Measurements from ENCODE around the gene TRMT11.

GRCh38 chr6:125981571-125982185 is 4.7 kb upstream of the TRMT11 start:
- TF ChIP-seq SIN3A (conservative IDR thresholded peaks at IDR 0.05 in 1 of 2, IDR thresholded peaks at IDR 0.05 in 1 of 2; ENCODE audit: low read depth in 1 of 2, low read length in 2 of 2) (no peak), RNF2 (IDR thresholded peaks at IDR 0.05; ENCODE audit: borderline replicate concordance, low read depth, low read length, missing control alignments, poor library complexity, severe bottlenecking) (no peak), POLR2AphosphoS5 (IDR thresholded peaks at IDR 0.05; ENCODE audit: low read depth, low read length) (no peak), CTCF (IDR thresholded peaks at IDR 0.05; ENCODE audit: control extremely low read depth in 1 of 3, insufficient read depth in 1 of 3, low read depth in 1 of 3, low read length in 3 of 3) (no peak), HDAC2 (IDR thresholded peaks at IDR 0.05; ENCODE audit: borderline replicate concordance in 1 of 2, low read depth in 2 of 2, low read length in 2 of 2) (no peak), MAX (IDR thresholded peaks at IDR 0.05) (no peak), JUN (IDR thresholded peaks at IDR 0.05; ENCODE audit: low read depth, low read length) (no peak), EGR1 (IDR thresholded peaks at IDR 0.05; ENCODE audit: borderline replicate concordance, low read depth, low read length) (no peak), TAF1 (IDR thresholded peaks at IDR 0.05; ENCODE audit: low read depth, low read length) (no peak)
